H9 (cell line): ENCODE results near the gene ZNF423. TPM values are rescaled to one million over a fixed set of nuclear protein-coding genes. Genes with fewer than 3 reads are reported as not detected.

ENCODE experiments used
- DNase-seq: peaks from one replicate; pipeline ENCODE4 v3.0.0-alpha.2; 2017
- H2AFZ ChIP-seq: one replicate; pipeline ENCODE4 v1.6.1; 2013; ENCODE audit warnings: mild to moderate bottlenecking, low read length, control low read depth, moderate library complexity
- H2AK5ac ChIP-seq: 2 replicates; pipeline ENCODE4 v1.6.1; 2013; ENCODE audit warnings: low read length, control low read depth, mixed read lengths; ENCODE audit not compliant: insufficient read length
- H2BK120ac ChIP-seq: one replicate; pipeline ENCODE4 v1.6.1; 2013; ENCODE audit warnings: low read depth, mild to moderate bottlenecking, low read length, control low read depth, inconsistent platforms; ENCODE audit not compliant: poor library complexity, severe bottlenecking
- H2BK12ac ChIP-seq: 2 replicates; pipeline ENCODE4 v1.6.1; 2013; ENCODE audit warnings: low read length, control low read depth, mixed read lengths, low read depth; ENCODE audit not compliant: insufficient read length
- H2BK15ac ChIP-seq: 2 replicates; pipeline ENCODE4 v1.6.1; 2013; ENCODE audit warnings: low read depth, low read length, control low read depth
- H2BK20ac ChIP-seq: one replicate; pipeline ENCODE4 v1.6.1; 2013; ENCODE audit warnings: low read depth, mild to moderate bottlenecking, low read length, control low read depth, inconsistent platforms; ENCODE audit not compliant: poor library complexity, severe bottlenecking
- H2BK5ac ChIP-seq: 2 replicates; pipeline ENCODE4 v1.6.1; 2013; ENCODE audit warnings: low read length, control low read depth, mixed read lengths; ENCODE audit not compliant: insufficient read length
- H3K14ac ChIP-seq: 2 replicates; pipeline ENCODE4 v1.6.1; 2013; ENCODE audit warnings: low read length, control low read depth; ENCODE audit not compliant: insufficient read depth
- H3K18ac ChIP-seq: 2 replicates; pipeline ENCODE4 v1.6.1; 2013; ENCODE audit warnings: low read depth, mild to moderate bottlenecking, mixed read lengths, low read length, control low read depth; ENCODE audit not compliant: insufficient read length
- H3K23ac ChIP-seq: 2 replicates; pipeline ENCODE4 v1.6.1; 2013; ENCODE audit warnings: low read length, control low read depth, mixed read lengths, low read depth; ENCODE audit not compliant: insufficient read length
- H3K23me2 ChIP-seq: 2 replicates; pipeline ENCODE4 v1.6.1; 2013; ENCODE audit warnings: low read depth, mild to moderate bottlenecking, mixed read lengths, low read length, control low read depth; ENCODE audit not compliant: insufficient read length, poor library complexity, severe bottlenecking
- H3K27ac ChIP-seq: 2 replicates; pipeline ENCODE4 v1.5.1; 2013; ENCODE audit warnings: low read length, control low read depth, mixed read lengths, low read depth; ENCODE audit not compliant: insufficient read length
- H3K27me3 ChIP-seq: 2 replicates; pipeline ENCODE4 v1.6.1; 2013; ENCODE audit warnings: low read length, control low read depth, inconsistent platforms; ENCODE audit not compliant: insufficient read depth
- H3K4ac ChIP-seq: 2 replicates; pipeline ENCODE4 v1.6.1; 2013; ENCODE audit warnings: low read depth, mild to moderate bottlenecking, control low read depth, inconsistent platforms, low read length, moderate library complexity
- H3K4me1 ChIP-seq: 2 replicates; pipeline ENCODE4 v1.6.1; 2013; ENCODE audit warnings: low read length, control low read depth, inconsistent platforms; ENCODE audit not compliant: insufficient read depth
- H3K4me2 ChIP-seq: 2 replicates; pipeline ENCODE4 v1.6.1; 2013; ENCODE audit warnings: low read length, control low read depth, mixed read lengths; ENCODE audit not compliant: insufficient read length, insufficient read depth
- H3K56ac ChIP-seq: 2 replicates; pipeline ENCODE4 v1.6.1; 2013; ENCODE audit warnings: low read depth, mild to moderate bottlenecking, mixed read lengths, low read length, control low read depth; ENCODE audit not compliant: insufficient read length
- H3K79me1 ChIP-seq: 2 replicates; pipeline ENCODE4 v1.6.1; 2013; ENCODE audit warnings: low read depth, mild to moderate bottlenecking, moderate library complexity, low read length, control low read depth, inconsistent platforms; ENCODE audit not compliant: insufficient read depth, poor library complexity, severe bottlenecking
- H3K79me2 ChIP-seq: 2 replicates; pipeline ENCODE4 v1.6.1; 2013; ENCODE audit warnings: low read length, control low read depth, inconsistent platforms; ENCODE audit not compliant: insufficient read depth
- H3K9ac ChIP-seq: 2 replicates; pipeline ENCODE4 v1.6.1; 2013; ENCODE audit warnings: low read length, control low read depth, mixed read lengths; ENCODE audit not compliant: insufficient read length; ENCODE audit errors: extremely low read depth
- H3K9me3 ChIP-seq: one replicate; pipeline ENCODE4 v1.6.1; 2013; ENCODE audit warnings: low read depth, low read length, inconsistent platforms; ENCODE audit not compliant: control insufficient read depth
- H3T11ph ChIP-seq: one replicate; pipeline ENCODE4 v1.6.1; 2013; ENCODE audit warnings: mild to moderate bottlenecking, low read length, control low read depth, inconsistent platforms
- H4K20me1 ChIP-seq: one replicate; pipeline ENCODE4 v1.6.1; 2013; ENCODE audit not compliant: control insufficient read depth, insufficient read length, insufficient read depth
- H4K5ac ChIP-seq: 2 replicates; pipeline ENCODE4 v1.6.1; 2013; ENCODE audit warnings: low read depth, mild to moderate bottlenecking, mixed read lengths, low read length, control low read depth; ENCODE audit not compliant: insufficient read length
- H4K8ac ChIP-seq: replicated peaks from 2 replicates; pipeline ENCODE4 v1.6.1; 2013; ENCODE audit warnings: low read length, control low read depth, mixed read lengths, low read depth; ENCODE audit not compliant: insufficient read length
- H4K91ac ChIP-seq: 2 replicates; pipeline ENCODE4 v1.6.1; 2013; ENCODE audit warnings: low read depth, mild to moderate bottlenecking, moderate library complexity, mixed read lengths, low read length, control low read depth; ENCODE audit not compliant: insufficient read length
- H3K27ac Mint-ChIP-seq, 3 experiments: 2 replicates in 2 of 3; 3 replicates in 1 of 3; pipeline ENCODE4 v1.8.0; 2020 to 2021; ENCODE audit warnings: mixed read lengths in 3 of 3, mild to moderate bottlenecking in 1 of 3, moderate library complexity in 1 of 3
- H3K27me3 Mint-ChIP-seq: 2 replicates; pipeline ENCODE4 v1.8.0; 2021; ENCODE audit warnings: low read depth, mild to moderate bottlenecking, moderate library complexity, mixed read lengths
- H3K36me3 Mint-ChIP-seq, 3 experiments: 2 replicates in 2 of 3; 3 replicates in 1 of 3; pipeline ENCODE4 v1.8.0; 2020 to 2021; ENCODE audit warnings: low read depth in 3 of 3, mixed read lengths in 3 of 3; ENCODE audit not compliant: insufficient read depth in 1 of 3
- H3K4me1 Mint-ChIP-seq, 2 experiments: 2 replicates each; pipeline ENCODE4 v1.8.0; 2020; ENCODE audit warnings: mixed read lengths in 2 of 2
- H3K4me3 Mint-ChIP-seq, 2 experiments: 2 replicates in 1 of 2; 3 replicates in 1 of 2; pipeline ENCODE4 v1.8.0; 2020 to 2021; ENCODE audit warnings: mild to moderate bottlenecking in 2 of 2, mixed read lengths in 2 of 2, moderate library complexity in 1 of 2
- H3K9me3 Mint-ChIP-seq, 2 experiments: 2 replicates in 1 of 2; 3 replicates in 1 of 2; pipeline ENCODE4 v1.8.0; 2020; ENCODE audit warnings: mild to moderate bottlenecking in 2 of 2, mixed read lengths in 2 of 2, moderate library complexity in 1 of 2
- WGBS: extraction: QIAGEN DNeasy Blood & Tissue Kit; methylation state at CpG from one replicate; pipeline ENCODE4 v1.1.7; 2013; ENCODE audit warnings: missing lambda C conversion rate, low lambda C conversion rate, mixed read lengths; ENCODE audit not compliant: insufficient read length; ENCODE audit errors: extremely low coverage; 5-methylcytosine and 5-hydroxymethylcytosine counted together
- total RNA-seq: library from RNA; stranded (reverse); gene quantifications from 2 replicates; pipeline ENCODE4 v1.2.1, GENCODE V29; 2021
- TF ChIP-seq, protein P1 (sequence below): fragments of 200-600 bp; sonication (generic); conservative IDR thresholded peaks from 3 replicates; pipeline ENCODE4 v1.8.0; 2021; ENCODE audit warnings: antibody characterized with exemption, mild to moderate bottlenecking

ZNF423 gene
- total RNA-seq, 1 experiment from 2014 or later = 51.5 TPM

DNA sequence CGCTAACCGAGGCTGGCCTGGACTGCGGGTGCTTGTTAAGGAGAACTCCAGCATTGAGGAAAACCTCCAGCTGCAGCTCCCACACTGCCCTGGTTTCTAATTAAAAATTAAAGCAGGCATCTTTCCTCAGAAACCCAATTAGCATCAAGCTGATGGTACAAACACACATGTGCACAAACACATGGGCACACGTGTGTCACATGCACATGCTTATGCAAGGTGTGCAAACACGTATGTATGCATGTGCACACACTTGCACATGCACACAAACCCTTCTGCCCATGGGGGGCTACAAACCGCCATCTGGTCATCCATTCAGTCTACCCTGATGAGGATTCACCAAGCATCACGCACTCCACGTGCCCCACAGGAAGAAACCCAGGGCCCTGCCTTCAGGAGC lies 182.5 kb downstream of the ZNF423 start:
- Histone ChIP-seq H3K9me3 (no peaks in the 10 kb centered on the region), H2BK15ac (no peak overlapping the region), H2BK20ac (no peak overlapping the region), H3K9ac (no peak overlapping the region), H3K27ac (no peak overlapping the region), H3K14ac (no peak overlapping the region), H3K23me2 (no peaks in the 10 kb centered on the region), H4K91ac (no peak overlapping the region), H2BK12ac (no peak overlapping the region), H2AFZ (no peak overlapping the region), H3T11ph (no peak overlapping the region), H2BK5ac (no peak overlapping the region), H2BK120ac (no peak overlapping the region), H2AK5ac (no peak overlapping the region), H4K8ac (no peak overlapping the region), H3K79me1 (no peaks in the 10 kb centered on the region), H3K79me2 (no peaks in the 10 kb centered on the region), H4K5ac (no peak overlapping the region), H3K4me1 (no peaks in the 10 kb centered on the region), H3K4ac (no peak overlapping the region), H3K4me2 (no peak overlapping the region), H3K18ac (no peak overlapping the region), H3K56ac (no peak overlapping the region), H3K23ac (no peak overlapping the region), H4K20me1 (no peaks in the 10 kb centered on the region), H3K27me3 (no peaks in the 10 kb centered on the region)
- no peak overlapping the region; a peak in 1 of 7 replicates for H3K27ac Mint-ChIP-seq
- DNase-seq = no peak
- peaks cover 0 to 6% (median 0%) of the 10 kb centered on the region in 3 experiments; a peak in 2 of 7 replicates for H3K36me3 Mint-ChIP-seq
- WGBS = no CpG with 5 or more reads among the region's 8 CpGs
- no peak overlapping the region for H3K4me3 Mint-ChIP-seq
- H3K9me3 Mint-ChIP-seq = no peaks in the 10 kb centered on the region
- H3K27me3 Mint-ChIP-seq = no peaks in the 10 kb centered on the region
- H3K4me1 Mint-ChIP-seq = peaks cover 4 to 9% of the 10 kb centered on the region in 2 experiments; a peak in 3 of 4 replicates
- TF ChIP-seq, protein P1, sequence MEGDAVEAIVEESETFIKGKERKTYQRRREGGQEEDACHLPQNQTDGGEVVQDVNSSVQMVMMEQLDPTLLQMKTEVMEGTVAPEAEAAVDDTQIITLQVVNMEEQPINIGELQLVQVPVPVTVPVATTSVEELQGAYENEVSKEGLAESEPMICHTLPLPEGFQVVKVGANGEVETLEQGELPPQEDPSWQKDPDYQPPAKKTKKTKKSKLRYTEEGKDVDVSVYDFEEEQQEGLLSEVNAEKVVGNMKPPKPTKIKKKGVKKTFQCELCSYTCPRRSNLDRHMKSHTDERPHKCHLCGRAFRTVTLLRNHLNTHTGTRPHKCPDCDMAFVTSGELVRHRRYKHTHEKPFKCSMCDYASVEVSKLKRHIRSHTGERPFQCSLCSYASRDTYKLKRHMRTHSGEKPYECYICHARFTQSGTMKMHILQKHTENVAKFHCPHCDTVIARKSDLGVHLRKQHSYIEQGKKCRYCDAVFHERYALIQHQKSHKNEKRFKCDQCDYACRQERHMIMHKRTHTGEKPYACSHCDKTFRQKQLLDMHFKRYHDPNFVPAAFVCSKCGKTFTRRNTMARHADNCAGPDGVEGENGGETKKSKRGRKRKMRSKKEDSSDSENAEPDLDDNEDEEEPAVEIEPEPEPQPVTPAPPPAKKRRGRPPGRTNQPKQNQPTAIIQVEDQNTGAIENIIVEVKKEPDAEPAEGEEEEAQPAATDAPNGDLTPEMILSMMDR = no peak
